Colon (tissue), 2 donors: ENCODE data around the gene PCDH9.
"Not testable (repeated sequence)": the region's sequence is repeated elsewhere in the genome, so short reads cannot be mapped to it uniquely, and the experiment has no call there.

Experiments used
- FAIRE-seq: peaks from 2 replicates; lab custom pipeline; 2012; peaks lifted over from hg19 to GRCh38; lab: Jason Lieb, UNC
- donor health status: control.
- donor health status: control.

The PCDH9 gene

GRCh38 chr13:66657165-66657881 is 572.8 kb downstream of the PCDH9 start:
- FAIRE-seq: no peak

GRCh38 chr13:66655847-66656454 is 574.2 kb downstream of the PCDH9 start:
- no peak for FAIRE-seq

GRCh38 chr13:66644855-66645460 is 585.2 kb downstream of the PCDH9 start:
- FAIRE-seq: no peak

DNA sequence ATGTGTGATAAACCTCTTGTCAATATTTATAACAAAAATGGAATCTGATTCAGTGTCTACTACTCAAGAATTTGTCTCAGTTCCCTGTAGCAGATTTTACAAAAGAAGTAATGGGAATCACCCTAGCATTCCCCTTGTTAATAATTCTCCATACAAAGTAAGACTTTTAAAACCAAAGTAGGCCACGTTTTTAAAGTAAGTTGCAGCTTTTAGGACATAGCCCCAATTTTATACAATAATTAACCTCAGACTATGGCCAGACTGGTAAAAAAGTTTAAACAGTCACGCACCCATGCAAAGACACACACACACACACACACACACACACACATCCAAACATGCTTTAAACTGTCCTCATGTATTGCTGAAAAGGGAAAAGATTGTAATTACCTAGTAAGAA is 589.9 kb downstream of the PCDH9 start:
- FAIRE-seq: no peak

DNA sequence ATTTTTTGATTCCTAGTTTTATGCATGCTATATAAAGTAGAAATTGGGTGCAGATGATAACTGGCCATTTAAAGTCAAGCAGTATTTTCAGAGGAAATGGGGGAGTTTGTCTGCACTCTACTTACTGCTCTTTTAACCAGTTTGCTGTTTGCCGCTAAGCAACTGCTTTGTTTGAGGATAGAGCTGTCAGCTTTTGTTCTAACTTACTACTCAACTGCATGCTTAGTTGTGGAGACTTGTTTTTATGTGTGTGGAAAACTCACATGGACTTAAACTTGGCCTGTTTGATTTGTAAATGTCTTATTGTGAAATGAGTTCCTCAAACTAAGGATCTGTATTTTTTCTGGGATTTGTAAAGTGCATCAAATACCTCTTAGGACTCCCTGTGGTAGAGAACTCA is 591.1 kb downstream of the PCDH9 start:
- no peak for FAIRE-seq

DNA sequence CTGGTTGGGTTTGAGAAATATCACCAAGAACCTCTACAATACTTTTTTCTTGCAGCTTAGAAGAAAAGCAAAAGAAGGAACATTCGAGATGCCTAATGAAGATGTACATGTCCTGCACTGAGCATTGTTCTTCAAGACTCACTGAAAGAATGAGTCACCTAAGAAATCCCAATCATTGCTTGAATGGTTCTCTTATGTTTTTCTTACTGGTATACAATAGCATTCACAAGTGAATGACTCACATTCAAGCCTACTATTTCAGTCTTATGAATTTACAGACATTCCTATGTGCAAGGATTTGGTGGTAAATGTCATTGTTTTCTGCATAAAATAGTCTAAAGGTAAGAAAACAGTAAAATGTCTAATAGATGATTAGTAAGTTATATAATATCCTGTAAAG is 594.6 kb downstream of the PCDH9 start:
- no peak for FAIRE-seq

GRCh38 chr13:66634384-66634783 is 595.8 kb downstream of the PCDH9 start:
- FAIRE-seq: no peak

DNA sequence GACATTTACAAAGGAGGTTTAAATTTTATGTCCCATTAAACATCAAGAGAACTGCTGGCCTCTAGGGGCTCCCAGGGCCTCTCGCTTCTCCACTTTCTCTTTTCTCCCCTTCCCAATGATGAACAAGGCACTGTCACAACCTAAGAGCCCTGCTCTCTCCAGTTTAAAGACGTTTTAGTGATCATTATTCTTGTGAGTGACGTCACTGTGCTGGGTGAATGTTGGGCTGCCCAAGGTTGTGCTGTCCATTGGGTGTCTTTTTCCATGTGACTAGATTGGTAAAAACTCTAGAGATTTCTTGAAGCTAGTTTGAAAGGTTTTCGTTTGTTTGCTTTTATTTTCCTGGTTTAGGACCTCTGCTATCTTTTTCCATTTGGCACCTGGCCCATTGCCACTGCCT is 602.6 kb downstream of the PCDH9 start:
- no peak for FAIRE-seq

DNA sequence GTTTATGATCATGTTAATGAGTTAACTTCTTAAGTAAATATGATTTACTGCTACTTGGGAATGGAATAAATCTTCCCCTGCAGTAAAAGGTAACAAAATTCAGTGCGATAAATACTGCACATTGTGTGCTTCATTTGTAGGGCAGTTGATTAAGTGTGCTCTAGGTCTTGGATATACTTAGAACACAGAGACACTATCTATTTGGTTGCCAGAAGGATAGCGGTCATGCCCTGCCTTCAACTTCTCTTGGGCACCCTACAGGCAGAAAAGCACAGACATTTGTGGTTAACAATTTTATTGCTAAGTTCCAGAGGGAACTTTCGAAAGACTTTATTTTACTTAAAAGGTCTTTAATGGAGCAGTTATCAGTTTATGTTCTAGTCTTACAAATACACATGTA is 605.8 kb downstream of the PCDH9 start:
- FAIRE-seq: no peak

DNA sequence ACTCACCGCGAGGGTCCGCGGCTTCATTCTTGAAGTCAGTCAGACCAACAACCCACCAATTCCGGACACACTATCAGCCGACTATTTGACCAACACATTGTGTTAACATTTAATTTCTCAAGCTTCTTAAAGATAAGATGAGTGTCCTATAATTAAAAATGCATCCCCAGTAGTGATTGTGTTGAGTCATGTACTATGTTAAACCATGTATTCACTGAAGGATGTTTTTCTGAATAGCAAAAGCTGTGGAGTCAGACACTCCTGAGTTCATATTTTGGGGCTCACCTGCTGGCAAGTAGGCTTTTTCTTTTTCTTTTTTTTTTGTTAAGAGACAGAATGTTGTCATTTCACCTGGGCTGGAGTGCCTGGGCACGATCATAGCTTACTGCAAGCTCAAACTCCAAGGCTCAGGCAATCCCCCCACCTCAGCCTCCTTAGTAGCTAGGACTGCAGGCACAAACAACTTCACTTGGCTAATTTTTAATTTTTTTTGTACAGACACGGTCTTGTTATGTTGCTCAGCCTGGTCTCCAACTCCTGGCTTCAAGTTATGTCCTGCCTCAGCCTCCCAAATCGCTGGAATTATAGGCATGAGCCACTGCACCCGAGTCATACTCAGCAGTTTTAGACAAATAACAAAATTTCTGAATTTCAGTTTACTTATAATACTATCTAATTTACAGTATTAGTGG is 606.9 kb downstream of the PCDH9 start:
- FAIRE-seq: no peak

GRCh38 chr13:66621906-66622447 is 608.2 kb downstream of the PCDH9 start:
- not testable (repeated sequence) for FAIRE-seq

- no peak for FAIRE-seq
These were observed 611.4 kb downstream of the PCDH9 start for GRCh38 chr13:66618702-66619101.

DNA sequence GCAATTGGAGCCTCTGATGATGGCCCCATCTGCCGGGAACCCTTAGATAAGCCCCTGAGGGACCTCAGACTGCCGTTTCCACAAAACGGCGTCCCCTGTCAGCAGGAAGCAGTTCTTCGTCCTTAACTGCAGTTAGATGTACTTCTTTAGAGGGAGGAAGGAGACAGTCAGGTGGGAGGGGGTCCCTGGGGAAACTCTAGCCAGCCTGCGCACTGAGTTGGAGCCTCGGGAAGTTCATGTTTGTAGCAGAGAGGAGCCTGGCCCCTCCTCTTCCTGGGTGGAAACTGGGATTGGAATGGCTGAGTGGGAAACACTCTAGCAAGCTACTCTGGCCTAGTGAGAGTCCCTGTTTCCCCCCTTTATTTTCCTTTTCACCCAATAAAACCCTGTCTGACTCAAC is 612.4 kb downstream of the PCDH9 start:
- no peak for FAIRE-seq

- FAIRE-seq: no peak
These were observed 617.2 kb downstream of the PCDH9 start for GRCh38 chr13:66612983-66613382.

DNA sequence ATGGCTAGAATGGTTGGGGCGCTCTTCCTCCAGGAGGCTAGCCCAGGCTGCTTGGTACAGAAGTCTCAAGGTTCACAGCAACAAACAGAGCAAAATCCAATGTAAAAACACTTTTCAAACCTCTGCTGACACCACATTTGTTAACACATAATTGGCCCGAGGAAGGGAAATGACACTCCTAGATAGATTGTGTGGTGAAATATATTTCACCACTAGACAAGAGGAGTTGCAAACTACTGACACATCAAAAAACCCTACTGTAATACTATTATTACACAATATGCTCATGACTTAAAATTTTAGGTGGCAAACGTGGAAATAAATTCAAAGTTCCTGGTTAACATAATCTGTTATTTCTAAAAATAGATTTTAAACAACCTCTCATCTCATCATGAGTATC is 643.6 kb downstream of the PCDH9 start:
- FAIRE-seq: no peak

- no peak for FAIRE-seq
These were observed 644.4 kb downstream of the PCDH9 start for GRCh38 chr13:66585669-66586203.

GRCh38 chr13:66581675-66582074 is 648.5 kb downstream of the PCDH9 start:
- FAIRE-seq: no peak

- FAIRE-seq: no peak
These were observed 651.8 kb downstream of the PCDH9 start for GRCh38 chr13:66578305-66578704.

DNA sequence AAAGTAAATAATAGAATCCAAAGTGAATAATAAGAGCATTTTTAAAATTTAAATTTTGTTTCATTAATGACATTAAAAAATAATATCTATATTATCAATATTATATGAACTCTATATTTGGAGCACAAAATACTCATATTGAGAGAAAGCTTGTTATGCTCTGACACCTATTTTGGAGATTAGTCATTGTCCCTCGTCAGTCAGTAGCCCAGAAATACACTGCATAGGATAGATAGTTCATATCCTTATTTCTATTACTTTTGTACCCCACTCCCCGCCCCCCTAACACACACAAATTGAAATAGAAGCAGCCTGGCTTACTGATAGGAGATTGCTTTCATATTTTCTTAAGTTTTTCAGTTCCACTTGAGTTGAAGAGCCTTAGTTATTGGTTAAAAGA is 652.8 kb downstream of the PCDH9 start:
- FAIRE-seq: no peak

GRCh38 chr13:66576381-66576780 is 653.8 kb downstream of the PCDH9 start:
- FAIRE-seq: no peak

GRCh38 chr13:66574606-66575005 is 655.5 kb downstream of the PCDH9 start:
- FAIRE-seq: no peak

GRCh38 chr13:66567899-66568612 is 662.1 kb downstream of the PCDH9 start:
- no peak for FAIRE-seq
